Dendritic cell treated with granulocyte-macrophage colony-stimulating factor and Interleukin-4, amounts not matched to agents 40 ng/mL and 50 ng/mL, for 4 days (primary cell): ENCODE measurements around the gene SLC49A3.

Experiments
- H3K27ac Mint-ChIP-seq: one replicate; pipeline ENCODE4 v1.8.0; 2022; ENCODE audit warnings: mild to moderate bottlenecking, mixed read lengths
- H3K27me3 Mint-ChIP-seq: one replicate; pipeline ENCODE4 v1.8.0; 2022; ENCODE audit warnings: mild to moderate bottlenecking, mixed read lengths
- H3K36me3 Mint-ChIP-seq: one replicate; pipeline ENCODE4 v1.8.0; 2022; ENCODE audit warnings: low read depth, mixed read lengths
- H3K4me1 Mint-ChIP-seq: one replicate; pipeline ENCODE4 v1.8.0; 2022; ENCODE audit warnings: low read depth, mixed read lengths
- H3K4me3 Mint-ChIP-seq: one replicate; pipeline ENCODE4 v1.8.0; 2022; ENCODE audit warnings: mild to moderate bottlenecking, moderate library complexity, mixed read lengths
- H3K9me3 Mint-ChIP-seq: one replicate; pipeline ENCODE4 v1.8.0; 2022; ENCODE audit warnings: mixed read lengths
- intact Hi-C: fragments of 100-400 bp; cut with micrococcal nuclease; formaldehyde crosslinking; loops from one replicate; pipeline ENCODE4 v1.15.0; 2022

SLC49A3 gene

DNA sequence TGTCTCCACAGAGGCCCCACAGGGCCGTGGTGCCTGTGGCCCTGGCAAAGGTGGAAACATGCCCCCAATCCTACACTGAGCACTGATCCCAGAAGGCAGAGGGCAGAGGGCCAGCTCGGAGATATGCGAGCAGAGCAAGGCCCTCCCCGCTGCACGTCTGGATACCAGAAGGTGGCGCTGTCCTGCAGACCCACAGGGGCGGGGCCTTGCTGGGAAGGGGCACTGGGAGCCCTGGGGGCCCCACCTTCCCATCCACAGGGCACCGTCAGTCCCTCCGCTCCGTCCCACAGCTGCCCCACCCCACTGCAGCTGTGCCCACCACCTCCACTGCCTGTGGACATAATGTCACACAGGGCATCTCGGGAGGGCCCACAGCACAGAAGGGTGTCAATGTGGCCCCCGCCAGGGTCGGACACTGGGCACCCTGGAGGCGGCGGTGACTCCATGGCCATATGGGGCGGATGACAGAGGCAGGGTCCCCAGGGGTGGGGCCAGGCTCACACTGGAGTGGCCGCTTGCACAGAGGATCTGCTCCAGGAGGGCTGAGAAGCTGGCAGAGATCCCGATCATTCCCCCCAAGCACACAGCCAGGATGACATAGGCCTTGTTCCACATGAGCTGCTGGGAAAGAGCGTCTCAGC is 4.8 kb downstream of the SLC49A3 start:
- Mint-ChIP-seq H3K4me3 (no peak overlapping the region), H3K9me3 (no peaks in the 10 kb centered on the region), H3K36me3 (peaks cover 54% of the 10 kb centered on the region), H3K27me3 (peaks cover 7% of the 10 kb centered on the region), H3K27ac (peak overlapping the region; percentile 57), H3K4me1 (peaks cover 75% of the 10 kb centered on the region)
- intact Hi-C loops = no loop called here

DNA sequence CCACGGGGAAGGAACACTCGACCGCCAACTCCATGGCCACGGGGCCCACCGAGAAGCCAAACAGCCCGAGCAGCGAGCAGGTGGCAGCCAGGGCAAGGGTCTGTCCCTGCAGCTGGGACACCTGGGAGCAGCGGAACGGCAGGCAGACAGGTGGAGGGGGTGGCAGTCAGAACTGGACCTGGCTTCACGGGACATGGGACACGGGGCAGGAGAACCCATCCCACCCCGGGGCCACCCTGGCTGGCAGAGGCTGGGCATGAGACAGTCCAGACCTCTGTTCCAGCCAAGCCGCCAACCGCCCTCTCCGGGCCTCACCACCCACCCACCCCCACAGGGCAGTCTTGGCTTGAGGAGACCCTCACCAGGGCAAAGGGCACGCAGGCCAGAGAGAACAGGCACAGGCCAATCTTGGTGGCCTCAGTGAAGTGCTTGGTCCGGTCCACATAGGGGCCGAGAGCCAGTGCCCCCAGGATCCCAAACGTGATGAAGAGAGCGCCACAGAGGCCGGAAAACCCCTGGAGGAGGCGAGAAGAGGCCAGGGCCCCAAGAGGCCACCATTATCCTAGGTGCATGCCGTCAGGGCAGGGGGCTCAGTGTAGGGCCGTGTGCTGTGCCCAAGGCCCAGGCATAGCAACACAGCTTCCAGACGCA is 5.6 kb downstream of the SLC49A3 start:
- H3K9me3 Mint-ChIP-seq = no peaks in the 10 kb centered on the region
- peak overlapping the region; percentile 57 for H3K27ac Mint-ChIP-seq
- no peak overlapping the region for H3K4me3 Mint-ChIP-seq
- intact Hi-C loops = no loop called here
- H3K36me3 Mint-ChIP-seq = peaks cover 54% of the 10 kb centered on the region
- peaks cover 80% of the 10 kb centered on the region for H3K4me1 Mint-ChIP-seq
- H3K27me3 Mint-ChIP-seq = peaks cover 7% of the 10 kb centered on the region

DNA sequence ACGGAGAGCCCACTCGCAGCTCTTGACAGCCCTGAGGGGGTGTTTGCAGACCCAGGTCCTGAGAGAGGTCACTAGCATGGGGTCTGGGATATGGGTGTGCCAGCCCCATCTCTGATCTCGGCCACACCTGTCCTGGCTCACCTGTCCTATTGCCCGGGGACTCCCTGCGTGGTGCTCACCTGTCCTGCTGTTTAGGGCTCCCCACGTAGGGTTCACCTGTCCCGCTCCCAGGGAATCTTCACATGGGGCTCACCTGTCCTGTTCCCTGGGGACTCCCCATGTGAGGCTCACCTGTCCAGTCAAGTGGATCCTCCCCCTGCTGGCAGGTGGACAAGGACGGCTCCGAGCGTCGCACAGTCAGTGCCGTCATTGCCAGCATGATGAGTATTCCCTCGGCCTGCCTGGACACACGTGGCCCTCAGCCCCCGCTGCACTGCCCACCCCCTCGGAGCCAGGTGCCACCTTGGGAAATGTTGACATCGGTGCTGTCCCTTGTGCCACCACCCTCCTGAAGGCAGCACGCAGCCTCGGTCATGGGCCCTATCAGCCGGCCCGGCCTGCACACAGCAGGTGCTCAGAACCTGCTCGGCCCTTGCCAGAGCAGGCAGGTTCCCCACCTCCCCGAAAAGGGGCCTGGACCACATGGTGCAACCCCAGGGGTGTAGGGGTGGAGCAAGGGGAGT is 6.3 kb downstream of the SLC49A3 start:
- intact Hi-C loops = no loop called here
- no peak overlapping the region for H3K27ac Mint-ChIP-seq
- H3K36me3 Mint-ChIP-seq = peaks cover 54% of the 10 kb centered on the region
- peaks cover 80% of the 10 kb centered on the region for H3K4me1 Mint-ChIP-seq
- H3K4me3 Mint-ChIP-seq = no peak overlapping the region
- H3K9me3 Mint-ChIP-seq = no peaks in the 10 kb centered on the region
- H3K27me3 Mint-ChIP-seq = peaks cover 7% of the 10 kb centered on the region

DNA sequence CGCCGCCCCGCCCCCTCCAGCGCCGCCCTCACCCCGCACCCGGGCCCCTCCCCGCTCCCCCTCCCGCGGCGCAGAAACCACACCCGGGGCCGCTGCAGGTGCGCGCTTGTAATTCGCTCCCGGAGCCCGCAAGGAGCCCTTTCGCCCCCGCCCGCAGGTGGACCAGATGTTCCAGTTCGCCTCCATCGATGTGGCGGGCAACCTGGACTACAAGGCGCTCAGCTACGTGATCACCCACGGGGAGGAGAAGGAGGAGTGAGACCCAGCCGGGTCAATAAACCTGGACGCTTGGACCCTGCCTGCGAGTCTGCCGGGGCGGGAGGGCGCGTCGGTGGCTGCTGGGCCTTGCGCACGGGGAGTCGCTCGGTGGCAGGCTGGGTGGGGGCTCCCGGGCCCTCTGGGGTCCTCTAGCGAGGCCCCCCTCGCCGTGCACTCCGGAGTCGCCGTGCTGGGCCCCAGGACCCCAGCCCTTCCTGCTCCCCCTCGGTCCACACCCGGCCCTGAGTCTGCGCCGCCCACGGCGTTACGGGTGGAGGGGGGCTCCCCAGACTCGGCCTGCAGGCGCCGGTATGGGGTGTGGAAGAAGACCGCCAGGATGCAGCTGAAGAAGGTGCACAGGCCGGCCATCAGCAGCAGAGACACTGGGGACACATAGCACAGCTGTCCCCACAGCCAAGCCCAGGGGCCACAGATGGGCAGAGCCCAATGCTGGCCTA is 7.1 kb downstream of the SLC49A3 start:
- no peak overlapping the region for H3K4me3 Mint-ChIP-seq

DNA sequence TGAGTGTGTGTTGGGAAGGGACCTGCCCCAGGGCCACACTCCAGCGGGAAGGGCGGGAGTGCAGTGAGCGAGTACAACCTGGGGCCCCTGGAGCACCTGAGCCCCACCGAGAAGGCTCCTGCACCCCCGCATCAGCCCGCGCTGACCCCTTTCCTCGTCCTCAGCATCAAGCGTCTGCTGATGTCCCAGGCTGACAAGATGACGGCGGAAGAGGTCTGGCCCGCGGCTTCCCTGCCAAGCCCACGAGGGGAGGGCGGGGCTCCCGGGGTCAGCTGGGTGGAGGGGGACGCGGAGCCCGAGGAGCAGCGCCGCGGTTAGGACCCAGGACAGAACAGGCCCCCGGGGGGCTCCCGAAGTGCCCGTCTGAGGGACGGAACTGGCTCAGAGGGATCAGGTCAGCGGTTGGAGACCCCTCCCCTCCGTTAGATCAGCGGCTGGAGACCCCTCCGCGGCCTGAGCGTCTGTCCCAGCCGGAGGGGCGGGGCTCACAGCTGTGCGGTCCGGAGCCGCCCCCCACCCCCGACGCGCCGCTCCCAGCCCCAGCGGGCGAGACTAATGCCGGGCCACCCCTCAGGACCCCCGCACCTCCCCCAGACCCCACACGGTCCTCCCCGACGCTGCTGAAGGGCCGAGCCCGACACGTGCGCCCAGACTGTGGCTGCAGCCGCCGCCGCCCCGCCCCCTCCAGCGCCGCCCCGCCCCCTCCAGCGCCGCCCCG is 7.9 kb downstream of the SLC49A3 start:
- intact Hi-C loops = no loop called here
- peaks cover 7% of the 10 kb centered on the region for H3K27me3 Mint-ChIP-seq
- peaks cover 76% of the 10 kb centered on the region for H3K4me1 Mint-ChIP-seq
- H3K9me3 Mint-ChIP-seq = no peaks in the 10 kb centered on the region
- peak overlapping the region; percentile 51 for H3K4me3 Mint-ChIP-seq
- H3K36me3 Mint-ChIP-seq = peaks cover 52% of the 10 kb centered on the region
- H3K27ac Mint-ChIP-seq = peak overlapping the region; percentile 81

More for the DNA sequence above, 7.1 kb downstream of the SLC49A3 start:
- peaks cover 79% of the 10 kb centered on the region for H3K4me1 Mint-ChIP-seq
- no peak overlapping the region for H3K27ac Mint-ChIP-seq
- intact Hi-C loops = no loop called here
- H3K9me3 Mint-ChIP-seq = no peaks in the 10 kb centered on the region
- peaks cover 7% of the 10 kb centered on the region for H3K27me3 Mint-ChIP-seq
- peaks cover 54% of the 10 kb centered on the region for H3K36me3 Mint-ChIP-seq

DNA sequence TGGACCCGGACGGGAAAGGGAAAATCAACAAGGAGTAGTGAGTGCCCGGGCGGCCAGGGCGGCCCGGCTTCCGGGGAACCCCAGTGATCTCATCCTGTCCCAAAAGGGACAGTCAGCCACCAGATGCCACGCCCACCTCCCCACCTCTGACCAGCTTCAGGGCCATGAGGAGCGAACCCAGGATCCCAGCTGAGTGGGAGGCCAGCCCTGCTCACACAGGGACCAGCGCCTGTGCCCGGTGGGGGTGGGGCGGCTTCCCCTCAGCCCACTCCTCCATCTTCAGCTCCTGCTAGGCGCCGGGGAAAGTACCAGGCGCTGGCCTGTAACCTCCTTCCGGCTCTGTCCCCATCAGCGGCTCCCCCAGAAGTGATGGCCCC is 8.4 kb downstream of the SLC49A3 start:
- H3K4me1 Mint-ChIP-seq = peaks cover 71% of the 10 kb centered on the region
- H3K36me3 Mint-ChIP-seq = peaks cover 47% of the 10 kb centered on the region
- peaks cover 7% of the 10 kb centered on the region for H3K27me3 Mint-ChIP-seq
- H3K9me3 Mint-ChIP-seq = no peaks in the 10 kb centered on the region
- peak overlapping the region; percentile 81 for H3K27ac Mint-ChIP-seq
- peak overlapping the region; percentile 51 for H3K4me3 Mint-ChIP-seq
- intact Hi-C loops = no loop called here

DNA sequence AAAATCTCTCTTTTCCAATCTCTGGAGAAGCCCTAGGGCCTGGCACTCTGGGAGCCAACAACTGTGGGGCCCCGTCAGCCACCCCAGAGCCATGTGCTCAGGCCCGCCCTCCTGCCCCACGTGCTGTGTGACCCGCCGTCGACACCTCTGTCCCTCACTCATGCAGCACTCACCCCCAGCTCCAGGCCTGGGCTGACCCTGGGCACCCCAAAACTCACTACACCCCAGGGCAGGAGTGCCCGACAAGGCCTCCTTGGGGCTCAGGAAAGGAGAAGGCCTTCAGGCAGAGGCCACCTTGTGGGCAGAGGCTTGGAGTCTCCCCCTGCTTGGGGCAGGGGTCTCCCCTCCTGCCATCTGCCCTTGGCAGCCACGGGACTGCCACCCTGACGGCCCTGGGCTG is 8.9 kb downstream of the SLC49A3 start:
- H3K27ac Mint-ChIP-seq = peak overlapping the region; percentile 81
- peaks cover 44% of the 10 kb centered on the region for H3K36me3 Mint-ChIP-seq
- peaks cover 7% of the 10 kb centered on the region for H3K27me3 Mint-ChIP-seq
- intact Hi-C loops = no loop called here
- H3K4me3 Mint-ChIP-seq = no peak overlapping the region
- H3K4me1 Mint-ChIP-seq = peaks cover 71% of the 10 kb centered on the region
- H3K9me3 Mint-ChIP-seq = no peaks in the 10 kb centered on the region

DNA sequence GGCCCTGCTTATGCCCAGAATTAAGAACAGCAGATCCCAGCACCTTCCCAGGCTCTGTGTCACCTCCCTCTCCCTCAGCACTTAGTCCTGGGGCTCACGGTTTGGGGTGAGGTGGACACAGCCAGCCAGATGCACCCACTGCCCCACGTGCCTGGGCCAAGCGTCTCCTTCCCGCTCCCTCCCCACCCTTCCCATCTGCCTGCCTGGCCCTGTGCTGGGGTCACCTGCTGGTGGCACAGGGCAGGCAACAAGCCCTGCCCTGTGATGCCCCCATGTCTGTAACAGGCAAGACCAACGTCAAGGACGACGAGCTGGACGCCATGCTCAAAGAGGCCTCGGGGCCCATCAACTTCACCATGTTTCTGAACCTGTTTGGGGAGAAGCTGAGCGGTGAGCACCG is 9.3 kb downstream of the SLC49A3 start:
- no peaks in the 10 kb centered on the region for H3K9me3 Mint-ChIP-seq
- H3K27ac Mint-ChIP-seq = peak overlapping the region; percentile 81
- peaks cover 7% of the 10 kb centered on the region for H3K27me3 Mint-ChIP-seq
- H3K4me3 Mint-ChIP-seq = no peak overlapping the region
- peaks cover 70% of the 10 kb centered on the region for H3K4me1 Mint-ChIP-seq
- H3K36me3 Mint-ChIP-seq = peaks cover 44% of the 10 kb centered on the region
- intact Hi-C loops = no loop called here

DNA sequence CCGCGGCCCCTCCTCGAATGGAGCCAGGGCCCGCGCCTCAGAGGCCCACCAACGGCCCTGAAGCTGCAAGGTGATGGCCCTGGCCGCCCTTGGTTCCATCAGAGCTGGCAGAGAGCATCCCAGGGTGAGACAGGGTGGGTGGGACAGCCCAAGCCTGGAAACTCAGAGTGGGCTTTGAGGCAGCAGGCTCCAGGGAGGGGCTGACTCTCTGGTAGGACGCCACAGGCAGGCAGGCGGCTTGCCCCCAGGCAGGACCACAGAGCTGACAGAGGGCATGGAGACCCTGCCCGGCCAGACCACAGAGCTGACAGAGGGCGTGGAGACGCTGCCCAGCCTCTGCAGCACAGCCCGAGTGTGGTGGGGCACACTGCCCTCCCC is 9.9 kb downstream of the SLC49A3 start:
- H3K27ac Mint-ChIP-seq = no peak overlapping the region
- intact Hi-C loops = no loop called here
- no peaks in the 10 kb centered on the region for H3K9me3 Mint-ChIP-seq
- peaks cover 44% of the 10 kb centered on the region for H3K36me3 Mint-ChIP-seq
- H3K4me3 Mint-ChIP-seq = no peak overlapping the region
- H3K4me1 Mint-ChIP-seq = peaks cover 66% of the 10 kb centered on the region
- H3K27me3 Mint-ChIP-seq = peaks cover 7% of the 10 kb centered on the region

DNA sequence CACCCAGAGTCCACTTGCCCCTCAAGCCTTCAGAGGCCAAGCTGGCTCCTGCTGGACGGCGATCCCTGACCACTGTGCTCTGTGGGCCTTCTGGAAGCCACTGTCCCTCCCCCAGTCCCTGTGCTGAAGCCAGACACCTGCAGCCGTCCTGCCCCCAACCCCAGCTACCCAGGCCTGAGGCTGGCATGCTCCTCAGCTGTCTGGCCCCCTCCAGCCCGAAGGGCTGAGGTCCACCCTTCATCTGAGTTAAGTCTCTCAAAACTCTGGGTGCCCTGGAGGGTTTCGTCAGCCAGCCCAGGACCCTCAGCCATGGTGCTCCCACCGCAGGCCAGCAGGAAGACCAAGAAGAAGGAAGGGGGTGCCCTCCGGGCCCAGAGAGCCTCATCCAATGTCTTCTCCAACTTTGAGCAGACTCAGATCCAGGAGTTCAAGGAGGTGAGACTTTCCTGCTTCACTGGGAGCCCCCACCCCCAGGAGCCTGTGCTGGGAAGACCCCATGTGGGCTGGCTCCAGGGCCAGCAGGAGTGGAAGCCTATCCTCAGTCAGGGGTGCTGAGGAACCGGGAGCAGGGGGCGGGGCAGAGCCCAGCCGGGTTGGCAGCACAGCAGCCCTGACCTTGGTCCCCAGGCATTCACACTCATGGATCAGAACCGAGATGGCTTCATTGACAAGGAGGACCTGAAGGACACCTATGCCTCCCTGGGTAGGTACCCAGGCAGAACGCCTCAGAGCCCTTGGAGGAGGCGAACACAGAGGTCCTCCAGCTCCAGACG is 10.4 kb downstream of the SLC49A3 start:
- no peaks in the 10 kb centered on the region for H3K9me3 Mint-ChIP-seq
- peaks cover 41% of the 10 kb centered on the region for H3K36me3 Mint-ChIP-seq
- peaks cover 62% of the 10 kb centered on the region for H3K4me1 Mint-ChIP-seq
- no peak overlapping the region for H3K4me3 Mint-ChIP-seq
- peaks cover 7% of the 10 kb centered on the region for H3K27me3 Mint-ChIP-seq
- intact Hi-C loops = no loop called here
- no peak overlapping the region for H3K27ac Mint-ChIP-seq

DNA sequence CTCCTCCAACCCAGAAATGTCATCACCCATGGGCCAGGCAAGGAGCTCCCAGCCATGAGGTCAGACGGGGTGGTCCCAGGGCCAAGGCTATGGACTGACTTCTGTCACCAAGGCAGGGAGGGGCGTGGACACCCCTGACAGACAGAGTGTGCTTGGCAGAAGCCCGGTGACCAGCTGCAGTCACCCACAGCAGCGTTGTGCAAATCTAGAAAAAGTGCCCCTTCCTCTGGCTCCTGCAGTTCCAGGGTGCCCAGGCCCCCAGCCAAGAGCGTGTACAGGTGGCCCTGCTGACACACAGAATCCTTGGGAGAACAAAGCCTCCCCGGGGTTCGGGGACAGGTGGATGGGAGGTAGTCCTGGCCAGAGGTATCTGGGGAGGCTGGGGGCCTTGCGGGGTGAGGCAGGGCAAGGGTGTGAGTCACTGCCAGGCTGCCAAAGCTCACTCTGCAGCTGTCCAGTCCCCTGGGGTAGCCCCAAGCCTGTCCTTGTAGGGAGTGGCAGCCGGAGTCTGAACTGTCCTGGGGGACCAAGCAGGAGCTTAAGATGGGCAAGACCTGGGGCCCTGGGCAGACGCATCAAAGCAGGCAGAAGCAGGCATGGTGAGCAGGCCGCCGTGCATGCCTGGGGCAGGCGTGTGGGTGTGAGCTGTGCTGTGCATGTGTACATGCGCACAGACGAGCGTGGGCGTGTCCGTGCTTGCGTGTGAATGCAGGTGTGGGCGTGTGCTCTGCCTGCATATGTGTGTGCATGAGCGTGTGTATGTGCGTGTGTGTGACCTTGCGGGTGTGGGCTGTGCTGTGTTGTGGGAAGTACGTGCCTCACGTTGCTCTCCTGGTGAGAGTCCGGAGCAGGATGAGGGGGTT is 11.3 kb downstream of the SLC49A3 start:
- H3K4me1 Mint-ChIP-seq = peaks cover 62% of the 10 kb centered on the region
- H3K4me3 Mint-ChIP-seq = no peak overlapping the region
- peaks cover 7% of the 10 kb centered on the region for H3K27me3 Mint-ChIP-seq
- peaks cover 41% of the 10 kb centered on the region for H3K36me3 Mint-ChIP-seq
- no peak overlapping the region for H3K27ac Mint-ChIP-seq
- intact Hi-C loops = no loop called here
- no peaks in the 10 kb centered on the region for H3K9me3 Mint-ChIP-seq

DNA sequence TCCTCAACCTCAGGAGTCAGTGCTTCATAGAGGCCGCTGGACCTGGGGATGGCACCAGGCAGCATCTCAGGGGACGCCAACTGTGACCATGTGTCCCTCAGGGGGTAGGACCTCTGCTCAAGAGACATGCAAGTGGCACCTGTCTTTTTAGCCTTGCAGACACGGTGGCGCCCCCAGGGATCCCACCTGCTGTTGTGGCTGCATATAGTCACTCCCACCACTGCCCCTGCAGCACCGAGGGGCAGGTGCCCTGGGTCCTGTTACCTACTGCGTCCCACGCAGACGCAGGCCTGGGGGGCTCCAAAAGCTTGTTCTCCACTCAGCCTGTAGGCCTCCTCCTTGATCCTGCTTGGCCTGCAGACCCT is 12.1 kb downstream of the SLC49A3 start:
- Mint-ChIP-seq H3K27ac (no peak overlapping the region), H3K4me1 (peaks cover 57% of the 10 kb centered on the region), H3K27me3 (peaks cover 7% of the 10 kb centered on the region), H3K4me3 (no peak overlapping the region), H3K36me3 (peaks cover 41% of the 10 kb centered on the region), H3K9me3 (no peaks in the 10 kb centered on the region)
- intact Hi-C loops = no loop called here
